ENCODE data around the gene CAPN8. TPM values are rescaled to one million over a fixed set of nuclear protein-coding genes. Genes with fewer than 3 reads are reported as not detected.

The CAPN8 gene
- total RNA-seq, 1 experiment from 2014 or later: not detected

Small RNA genes lying within 50 kb of the gene (small RNA-seq; reads per million reads assigned to genes)
- gene RNU6-1248P (0 reads per million in 2 experiments), gene SNRPEP10 (0 reads per million in 2 experiments)

Other genes with a start within 250 kb of the CAPN8 start
- gene CAPN2, start 46.8 kb upstream of the CAPN8 start, total RNA-seq (2014; rRNA removed; shearing (Covaris generic)): 244 and 256 TPM in 2 replicates
- 27.0 and 27.2 TPM in 2 replicates for gene TP53BP2, start 180.2 kb upstream of the CAPN8 start, total RNA-seq (2014; rRNA removed; shearing (Covaris generic))